PC-3 (cell line): Measurements from ENCODE around the gene MRPL1.

Experiments used
- EZH2 ChIP-seq: fragments of 300-600 bp; sonication (generic); IDR thresholded peaks from one replicate; pipeline ENCODE4 v1.6.1; 2017; ENCODE audit warnings: antibody characterized with exemption, mild to moderate bottlenecking, low read length; ENCODE audit not compliant: unreplicated experiment
- TF ChIP-seq, protein P1 (sequence below): fragments of 300-600 bp; sonication (generic); conservative IDR thresholded peaks from 2 replicates; pipeline ENCODE4 v1.5.1; 2017; ENCODE audit warnings: antibody characterized with exemption, low read depth, mild to moderate bottlenecking, low read length

DNA sequence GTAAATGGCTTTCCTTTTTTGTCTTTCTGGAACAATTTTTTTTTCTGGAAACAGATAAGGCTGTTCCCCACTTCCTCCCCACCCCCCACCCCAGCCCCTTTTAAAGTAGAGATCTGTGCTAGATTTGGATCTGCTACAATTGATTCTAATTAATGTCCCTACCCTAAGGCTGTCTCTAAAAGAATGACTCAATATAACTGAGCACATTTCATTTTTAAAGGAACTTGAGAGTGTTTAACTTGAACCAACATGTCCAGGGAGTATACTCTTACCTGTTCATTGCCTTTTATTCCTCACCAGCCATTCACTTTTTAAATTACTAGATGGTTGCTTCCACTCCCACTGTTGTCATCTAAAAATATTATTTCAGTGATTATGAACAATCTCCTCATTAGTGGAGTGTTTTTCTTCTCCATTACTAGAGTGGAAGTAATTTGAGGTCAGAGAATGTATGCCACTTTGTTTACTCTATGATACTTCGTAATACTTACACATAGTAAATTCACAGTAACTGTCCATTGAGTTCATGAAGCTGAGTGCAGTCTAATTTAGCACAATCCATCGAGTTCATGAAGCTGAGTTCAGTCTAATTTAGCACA is 29.4 kb upstream of the MRPL1 start:
- TF ChIP-seq, protein P1, sequence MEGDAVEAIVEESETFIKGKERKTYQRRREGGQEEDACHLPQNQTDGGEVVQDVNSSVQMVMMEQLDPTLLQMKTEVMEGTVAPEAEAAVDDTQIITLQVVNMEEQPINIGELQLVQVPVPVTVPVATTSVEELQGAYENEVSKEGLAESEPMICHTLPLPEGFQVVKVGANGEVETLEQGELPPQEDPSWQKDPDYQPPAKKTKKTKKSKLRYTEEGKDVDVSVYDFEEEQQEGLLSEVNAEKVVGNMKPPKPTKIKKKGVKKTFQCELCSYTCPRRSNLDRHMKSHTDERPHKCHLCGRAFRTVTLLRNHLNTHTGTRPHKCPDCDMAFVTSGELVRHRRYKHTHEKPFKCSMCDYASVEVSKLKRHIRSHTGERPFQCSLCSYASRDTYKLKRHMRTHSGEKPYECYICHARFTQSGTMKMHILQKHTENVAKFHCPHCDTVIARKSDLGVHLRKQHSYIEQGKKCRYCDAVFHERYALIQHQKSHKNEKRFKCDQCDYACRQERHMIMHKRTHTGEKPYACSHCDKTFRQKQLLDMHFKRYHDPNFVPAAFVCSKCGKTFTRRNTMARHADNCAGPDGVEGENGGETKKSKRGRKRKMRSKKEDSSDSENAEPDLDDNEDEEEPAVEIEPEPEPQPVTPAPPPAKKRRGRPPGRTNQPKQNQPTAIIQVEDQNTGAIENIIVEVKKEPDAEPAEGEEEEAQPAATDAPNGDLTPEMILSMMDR = no peak
- no peak for TF ChIP-seq EZH2
